RWPE2 (cell line): ENCODE data around the gene NR5A2.

Experiments used
- ATAC-seq: fragments of 200-7000 bp; cut with Tn5 transposase; 3 replicates; pipeline ENCODE4 v1.9.1; 2021; ENCODE audit warnings: low read depth
- DNase-seq: peaks from one replicate; pipeline ENCODE4 v3.0.0-alpha.2; 2020; ENCODE audit warnings: low spot score
- H3K27ac ChIP-seq: fragments of 450-650 bp; 2 replicates; pipeline ENCODE4 v1.5.1; 2017; ENCODE audit warnings: mild to moderate bottlenecking; ENCODE audit not compliant: poor library complexity, severe bottlenecking
- H3K27me3 ChIP-seq: fragments of 250-450 bp; sonication (Bioruptor Pico); 2 replicates; pipeline ENCODE4 v1.5.1; 2021; ENCODE audit warnings: mild to moderate bottlenecking, moderate library complexity; ENCODE audit not compliant: insufficient read depth, poor library complexity, severe bottlenecking
- H3K36me3 ChIP-seq: fragments of 250-450 bp; sonication (Bioruptor Pico); 2 replicates; pipeline ENCODE4 v1.5.1; 2020; ENCODE audit warnings: low read depth, mild to moderate bottlenecking, moderate library complexity
- H3K4me1 ChIP-seq: fragments of 250-450 bp; sonication (Bioruptor Pico); 2 replicates; pipeline ENCODE4 v1.5.1; 2021; ENCODE audit warnings: mild to moderate bottlenecking, moderate library complexity; ENCODE audit not compliant: insufficient read depth, poor library complexity, severe bottlenecking
- H3K4me3 ChIP-seq: fragments of 250-450 bp; sonication (Bioruptor Pico); 2 replicates; pipeline ENCODE4 v1.5.1; 2021; ENCODE audit warnings: mild to moderate bottlenecking, moderate library complexity; ENCODE audit not compliant: severe bottlenecking
- H3K9me3 ChIP-seq: fragments of 250-450 bp; sonication (Bioruptor Pico); 2 replicates; pipeline ENCODE4 v1.5.1; 2021; ENCODE audit warnings: mild to moderate bottlenecking, moderate library complexity; ENCODE audit not compliant: severe bottlenecking
- TF ChIP-seq, protein P1 (sequence below): fragments of 450-650 bp; IDR thresholded peaks from one replicate; pipeline ENCODE4 v1.5.1; 2017; ENCODE audit warnings: mild to moderate bottlenecking, moderate library complexity; ENCODE audit not compliant: poor library complexity, severe bottlenecking

The NR5A2 gene

DNA sequence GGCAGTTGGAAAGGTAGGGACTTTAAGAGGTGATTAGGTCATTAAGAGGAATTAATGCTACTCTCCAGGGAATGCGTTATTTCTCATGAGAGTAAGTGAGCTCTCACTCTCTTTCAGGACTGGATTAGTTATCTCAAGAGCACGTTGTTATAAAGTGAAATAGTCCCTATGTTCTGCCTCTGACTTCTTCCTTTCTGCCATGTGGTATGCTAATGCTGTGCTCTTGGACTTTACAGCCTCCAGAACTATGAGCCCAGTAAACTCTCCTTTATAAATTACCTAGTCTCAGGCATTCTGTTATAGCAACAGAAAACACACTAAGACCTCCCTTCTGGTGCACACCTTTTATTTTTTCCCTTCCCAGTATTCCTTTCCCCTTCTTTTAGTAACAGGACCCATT is 187.8 kb downstream of the NR5A2 start:
- Histone ChIP-seq H3K4me3 (no peak overlapping the region), H3K36me3 (no peaks in the 10 kb centered on the region), H3K27ac (no peak overlapping the region), H3K4me1 (peaks cover 10% of the 10 kb centered on the region), H3K9me3 (no peaks in the 10 kb centered on the region), H3K27me3 (no peaks in the 10 kb centered on the region)
- TF ChIP-seq, protein P1, sequence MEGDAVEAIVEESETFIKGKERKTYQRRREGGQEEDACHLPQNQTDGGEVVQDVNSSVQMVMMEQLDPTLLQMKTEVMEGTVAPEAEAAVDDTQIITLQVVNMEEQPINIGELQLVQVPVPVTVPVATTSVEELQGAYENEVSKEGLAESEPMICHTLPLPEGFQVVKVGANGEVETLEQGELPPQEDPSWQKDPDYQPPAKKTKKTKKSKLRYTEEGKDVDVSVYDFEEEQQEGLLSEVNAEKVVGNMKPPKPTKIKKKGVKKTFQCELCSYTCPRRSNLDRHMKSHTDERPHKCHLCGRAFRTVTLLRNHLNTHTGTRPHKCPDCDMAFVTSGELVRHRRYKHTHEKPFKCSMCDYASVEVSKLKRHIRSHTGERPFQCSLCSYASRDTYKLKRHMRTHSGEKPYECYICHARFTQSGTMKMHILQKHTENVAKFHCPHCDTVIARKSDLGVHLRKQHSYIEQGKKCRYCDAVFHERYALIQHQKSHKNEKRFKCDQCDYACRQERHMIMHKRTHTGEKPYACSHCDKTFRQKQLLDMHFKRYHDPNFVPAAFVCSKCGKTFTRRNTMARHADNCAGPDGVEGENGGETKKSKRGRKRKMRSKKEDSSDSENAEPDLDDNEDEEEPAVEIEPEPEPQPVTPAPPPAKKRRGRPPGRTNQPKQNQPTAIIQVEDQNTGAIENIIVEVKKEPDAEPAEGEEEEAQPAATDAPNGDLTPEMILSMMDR, result no peak
- DNase-seq (no peak), ATAC-seq (no peak)

DNA sequence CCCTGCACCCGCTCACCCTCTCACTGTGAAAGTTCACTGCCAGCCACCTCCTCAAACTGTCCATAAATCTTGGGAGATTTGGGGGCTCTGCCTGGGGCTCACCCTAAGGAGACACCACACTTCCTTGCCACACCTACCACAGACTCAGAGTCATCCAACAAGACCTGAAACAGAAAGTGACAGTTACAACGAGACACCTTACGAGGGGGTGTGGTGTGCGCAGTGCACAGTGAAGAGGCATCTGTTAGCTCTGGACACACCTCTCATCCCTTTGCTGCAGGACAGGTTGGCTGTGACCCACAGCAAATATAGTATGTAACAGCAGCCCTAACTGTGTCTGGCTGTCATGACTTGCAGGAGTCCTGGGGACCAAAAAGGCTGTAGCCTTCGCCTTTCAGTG is 190.2 kb downstream of the NR5A2 start:
- DNase-seq, result no peak
- no peak overlapping the region for H3K4me3 ChIP-seq
- ATAC-seq, result no peak
- H3K27ac ChIP-seq, result no peak overlapping the region
- TF ChIP-seq, protein P1, result no peak
- no peaks in the 10 kb centered on the region for H3K4me1 ChIP-seq
- no peaks in the 10 kb centered on the region for H3K36me3 ChIP-seq
- H3K9me3 ChIP-seq, result no peaks in the 10 kb centered on the region
- H3K27me3 ChIP-seq, result no peaks in the 10 kb centered on the region

- DNase-seq, result no peak
- no peak overlapping the region for H3K27ac ChIP-seq
- H3K4me3 ChIP-seq, result no peak overlapping the region
- H3K27me3 ChIP-seq, result no peaks in the 10 kb centered on the region
- H3K4me1 ChIP-seq, result no peaks in the 10 kb centered on the region
- TF ChIP-seq, protein P1, result no peak
- H3K36me3 ChIP-seq, result no peaks in the 10 kb centered on the region
- no peaks in the 10 kb centered on the region for H3K9me3 ChIP-seq
- ATAC-seq, result no peak
Measured at GRCh38 chr1:200221614-200222282, 194.2 kb downstream of the NR5A2 start.

GRCh38 chr1:200223207-200223606 is 195.7 kb downstream of the NR5A2 start:
- Histone ChIP-seq H3K4me1 (peaks cover 4% of the 10 kb centered on the region), H3K27ac (no peak overlapping the region), H3K4me3 (no peak overlapping the region), H3K9me3 (no peaks in the 10 kb centered on the region), H3K27me3 (no peaks in the 10 kb centered on the region), H3K36me3 (no peaks in the 10 kb centered on the region)
- ATAC-seq, result no peak
- no peak for DNase-seq
- TF ChIP-seq, protein P1, result no peak

GRCh38 chr1:200223613-200224012 is 196.1 kb downstream of the NR5A2 start:
- Histone ChIP-seq H3K27ac (no peak overlapping the region), H3K4me3 (no peak overlapping the region), H3K27me3 (no peaks in the 10 kb centered on the region), H3K4me1 (peaks cover 4% of the 10 kb centered on the region), H3K9me3 (no peaks in the 10 kb centered on the region), H3K36me3 (no peaks in the 10 kb centered on the region)
- DNase-seq, result no peak
- TF ChIP-seq, protein P1, result no peak
- no peak for ATAC-seq
